HepG2 (cell line): ENCODE results near the gene UAP1. TPM values are rescaled to one million over a fixed set of nuclear protein-coding genes. Genes with fewer than 3 reads are reported as not detected.

ENCODE experiments used
- ATAC-seq: fragments of 200-7000 bp; cut with Tn5 transposase; 3 replicates; pipeline ENCODE4 v1.9.1; 2020; ENCODE audit warnings: mild to moderate bottlenecking, moderate library complexity
- BruUV-seq: library from RNA; stranded (reverse); fragments of 400-500 nt; replicated peaks from 2 replicates; lab custom pipeline; 2021; lab: Mats Ljungman, UMichigan
- CTCF ChIA-PET: fragments of 300-600 bp; formaldehyde crosslinking; extraction: SDS; loops from one replicate; lab custom pipeline; 2021; ENCODE audit warnings: low total read pairs, inconsistent platforms, low intra/inter-chr PET ratio; lab: Yijun Ruan, JAX
- POLR2A ChIA-PET: fragments of 350-600 bp; sonication (Branson Sonifier 250); formaldehyde crosslinking; loops from one replicate; lab custom pipeline; 2020; ENCODE audit warnings: antibody characterized with exemption, inconsistent platforms; lab: Yijun Ruan, JAX
- DNase-seq: peaks from one replicate; pipeline ENCODE4 v3.0.0-alpha.2; 2015; ENCODE audit warnings: low spot score
- FAIRE-seq: peaks from 3 replicates; lab custom pipeline; 2011; peaks lifted over from hg19 to GRCh38; lab: Jason Lieb, UNC
- H2AFZ ChIP-seq: one replicate; pipeline ENCODE4 v1.6.1; 2011; ENCODE audit warnings: low read length, inconsistent platforms
- H3K27ac ChIP-seq: fragments of 300-600 bp; 3 replicates; pipeline ENCODE4 v1.8.0; 2011; ENCODE audit warnings: mixed run types, mild to moderate bottlenecking, mixed read lengths, low read length, inconsistent platforms; ENCODE audit not compliant: insufficient read depth; ENCODE audit errors: extremely low read length
- H3K27me3 ChIP-seq, 2 experiments: fragments of 200-600 bp in 1 of 2; 2 replicates in 1 of 2; 3 replicates in 1 of 2; pipeline versions ENCODE4 v1.6.0 to v1.8.0; 2011; ENCODE audit warnings: low read length in 2 of 2, mild to moderate bottlenecking in 2 of 2, moderate library complexity in 2 of 2, inconsistent platforms in 1 of 2; ENCODE audit not compliant: insufficient read depth in 2 of 2, control insufficient read depth in 1 of 2
- H3K36me3 ChIP-seq, 2 experiments: fragments of 200-600 bp in 1 of 2; replicated peaks in 1 of 2; 2 replicates in 1 of 2; 3 replicates in 1 of 2; pipeline versions ENCODE4 v1.5.1 to v1.8.0; 2011; ENCODE audit warnings: low read length in 2 of 2, inconsistent platforms in 1 of 2; ENCODE audit not compliant: insufficient read depth in 2 of 2, control insufficient read depth in 1 of 2
- H3K4me1 ChIP-seq: 2 replicates; pipeline ENCODE4 v1.5.1; 2012; ENCODE audit warnings: low read length, inconsistent platforms; ENCODE audit not compliant: insufficient read depth
- H3K4me2 ChIP-seq: 2 replicates; pipeline ENCODE4 v1.6.0; 2011; ENCODE audit warnings: low read depth, low read length, inconsistent platforms
- H3K4me3 ChIP-seq, 3 experiments: fragments of 200-600 bp in 1 of 3; sonication (generic), shearing (Covaris generic) in 1 of 3; replicated peaks in 1 of 3; 2 replicates each; pipeline ENCODE4 v1.5.1; 2011 to 2016; ENCODE audit warnings: low read length in 3 of 3, inconsistent platforms in 2 of 3, low read depth in 2 of 3, mild to moderate bottlenecking in 2 of 3, control low read depth in 1 of 3, mixed read lengths in 1 of 3; ENCODE audit not compliant: insufficient read depth in 1 of 3
- H3K79me2 ChIP-seq: one replicate; pipeline ENCODE4 v1.6.1; 2011; ENCODE audit warnings: low read length, inconsistent platforms; ENCODE audit not compliant: insufficient read depth
- H3K9ac ChIP-seq: 2 replicates; pipeline ENCODE4 v1.6.0; 2011; ENCODE audit warnings: mild to moderate bottlenecking, low read depth, low read length, inconsistent platforms; ENCODE audit not compliant: insufficient read depth
- H3K9me3 ChIP-seq: 2 replicates; pipeline ENCODE4 v1.5.1; 2012; ENCODE audit warnings: mild to moderate bottlenecking, low read length
- H4K20me1 ChIP-seq: 2 replicates; pipeline ENCODE4 v1.6.0; 2011; ENCODE audit warnings: inconsistent platforms, mild to moderate bottlenecking, low read length, moderate library complexity; ENCODE audit not compliant: insufficient read depth
- HHEX ChIP-seq: IDR thresholded peaks from 2 replicates; pipeline ENCODE4 v1.6.1; 2016; ENCODE audit warnings: control low read depth
- LBX2 ChIP-seq: sonication (generic); formaldehyde crosslinking; IDR thresholded peaks from 2 replicates; pipeline ENCODE4 v1.5.0; 2020; ENCODE audit warnings: missing genetic modification reagents, mild to moderate bottlenecking, borderline replicate concordance
- NFE2 ChIP-seq: sonication (generic); formaldehyde crosslinking; IDR thresholded peaks from 2 replicates; pipeline ENCODE4 v1.4.0; 2020; ENCODE audit warnings: missing genetic modification reagents
- PLRG1 ChIP-seq: fragments of 450-650 bp; conservative IDR thresholded peaks from 2 replicates; pipeline ENCODE4 v1.6.1; 2016
- RBAK ChIP-seq: sonication (generic); formaldehyde crosslinking; IDR thresholded peaks from 2 replicates; pipeline ENCODE4 v1.5.1; 2020; ENCODE audit warnings: mild to moderate bottlenecking, missing genetic modification reagents
- ZBTB7A ChIP-seq: sonication (generic); formaldehyde crosslinking; IDR thresholded peaks from 2 replicates; pipeline ENCODE4 v1.8.0; 2022; ENCODE audit warnings: mild to moderate bottlenecking, missing genetic modification reagents
- ZNF878 ChIP-seq: sonication (generic); formaldehyde crosslinking; IDR thresholded peaks from 2 replicates; pipeline ENCODE4 v1.8.1; 2023; ENCODE audit warnings: mild to moderate bottlenecking, missing genetic modification reagents, moderate library complexity
- WGBS: methylation state at CpG from one replicate; pipeline ENCODE4 v1.1.6; 2017; ENCODE audit warnings: low lambda C conversion rate; 5-methylcytosine and 5-hydroxymethylcytosine counted together
- in situ Hi-C: cut with HindIII; loops from 2 replicates; pipeline ENCODE4 v1.10.0; 2017; ENCODE audit warnings: low pct_unique_long_range_greater_than_20kb; ENCODE audit not compliant: extremely low pct_ligation_motif_present
- intact Hi-C: fragments of 100-400 bp; cut with micrococcal nuclease; formaldehyde crosslinking; loops from one replicate; pipeline ENCODE4 v1.10.0; 2022; ENCODE audit not compliant: unreplicated experiment
- polyA plus RNA-seq, 8 experiments: library from polyadenylated mRNA; depleted of rRNA in 3 of 8; stranded (reverse) in 7 of 8; unstranded in 1 of 8; fragments of >200 nt; fragmentation: Illumina TruSeq in 4 of 8; extraction: Trizol in 4 of 8; gene quantifications; 2 replicates each; pipeline versions ENCODE4 v1.2.1 to v1.2.3, GENCODE V29; 2011 to 2016; ENCODE audit warnings: low read depth in 4 of 8, missing spikeins in 1 of 8, mixed read lengths in 1 of 8; ENCODE audit not compliant: insufficient read depth in 1 of 8
- total RNA-seq, 5 experiments: library from RNA; depleted of rRNA; stranded (reverse); fragments of >200 nt; fragmentation: Illumina TruSeq; extraction: Trizol; gene quantifications; 2 replicates each; pipeline ENCODE4 v1.2.3, GENCODE V29; 2016; ENCODE audit warnings: low read depth in 1 of 5
- TF ChIP-seq, protein P1 (sequence below): sonication (generic); formaldehyde crosslinking; IDR thresholded peaks from 2 replicates; pipeline ENCODE4 v1.5.1; 2020; ENCODE audit warnings: missing genetic modification reagents, mild to moderate bottlenecking, borderline replicate concordance
- TF ChIP-seq, protein P2 (sequence below): sonication (generic); formaldehyde crosslinking; IDR thresholded peaks from 2 replicates; pipeline ENCODE4 v1.4.0; 2020; ENCODE audit warnings: missing genetic modification reagents, borderline replicate concordance

UAP1 gene
- total and polyA plus RNA-seq, 2 of the 13 experiments (the other 11 are each of a cell fraction or from before 2014, with no cell fraction given): 48.4 to 117 TPM

DNA sequence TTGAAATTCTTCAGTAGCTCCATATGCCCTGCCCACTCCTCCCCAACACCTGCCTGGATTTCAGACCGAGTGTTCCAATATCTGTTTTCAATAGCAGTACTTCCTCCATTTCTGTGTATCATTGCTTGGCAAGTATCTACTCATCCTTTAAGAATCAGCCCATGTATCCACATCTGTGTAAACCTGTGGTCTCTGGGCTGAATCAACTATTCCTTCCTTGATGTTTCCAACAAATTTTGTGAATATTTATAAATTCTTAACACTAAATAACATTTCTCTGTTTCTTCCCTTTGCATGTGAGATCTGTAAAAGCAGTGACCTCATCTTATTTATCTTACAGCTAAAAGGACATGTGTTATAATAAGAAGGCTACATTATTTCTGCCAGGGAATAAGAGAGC, 26.0 kb upstream of the UAP1 start (continued):
- TF ChIP-seq RBAK: no peak
- TF ChIP-seq PLRG1: no peak
- TF ChIP-seq HHEX: no peak
- no peak for TF ChIP-seq NFE2 (CRISPR knock-in tag)
- TF ChIP-seq ZBTB7A: no peak
- TF ChIP-seq, protein P1, sequence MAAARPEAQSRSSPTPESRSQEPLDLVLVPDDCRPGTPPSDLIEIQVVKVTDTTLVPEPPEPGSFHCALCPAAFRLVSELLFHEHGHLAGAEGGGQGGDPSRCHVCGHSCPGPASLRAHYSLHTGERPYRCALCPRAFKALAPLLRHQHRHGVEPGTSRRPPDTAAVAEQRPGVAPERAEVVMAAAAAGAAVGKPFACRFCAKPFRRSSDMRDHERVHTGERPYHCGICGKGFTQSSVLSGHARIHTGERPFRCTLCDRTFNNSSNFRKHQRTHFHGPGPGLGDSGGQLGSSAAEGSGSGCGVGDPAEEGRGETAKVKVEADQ (CRISPR knock-in tag): no peak
- TF ChIP-seq ZNF878 (CRISPR knock-in tag): no peak

DNA sequence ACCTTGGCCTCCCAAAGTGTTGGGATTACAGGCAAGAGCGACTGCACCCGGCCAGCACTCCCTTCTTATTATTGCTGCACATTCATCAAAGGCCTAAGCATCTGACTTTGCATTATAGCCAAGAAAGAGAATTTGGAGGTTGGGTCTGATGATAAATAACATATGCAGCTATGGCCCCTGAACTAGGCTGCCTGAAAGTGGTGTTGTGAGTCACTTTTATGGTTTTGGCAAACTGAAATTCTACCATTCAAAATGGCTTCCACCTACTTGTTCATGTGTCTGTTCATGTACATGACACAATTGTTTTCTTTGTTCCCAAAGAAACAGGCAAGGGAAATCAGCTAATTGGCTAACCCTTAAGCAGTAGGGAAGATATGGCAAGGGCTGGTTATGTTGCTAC, 25.0 kb upstream of the UAP1 start:
- H3K27ac ChIP-seq: no peak overlapping the region
- H3K9ac ChIP-seq: no peak overlapping the region
- POLR2A ChIA-PET: no interaction called here
- 78% methylated on average over 2 of the region's 2 CpGs for WGBS
- no peaks in the 10 kb centered on the region for H3K27me3 ChIP-seq
- H2AFZ ChIP-seq: no peak overlapping the region
- CTCF ChIA-PET: no interaction called here
- DNase-seq (no peak), ATAC-seq (no peak), FAIRE-seq (no peak)
- H3K4me1 ChIP-seq: peaks cover 7% of the 10 kb centered on the region; the same call in 1 of the 2 replicates
- H3K4me2 ChIP-seq: no peak overlapping the region
- no peaks in the 10 kb centered on the region for H3K36me3 ChIP-seq
- no peaks in the 10 kb centered on the region for H4K20me1 ChIP-seq
- BruUV-seq: no TSS peak
- no peak for TF ChIP-seq LBX2 (CRISPR knock-in tag)
- TF ChIP-seq, protein P2, sequence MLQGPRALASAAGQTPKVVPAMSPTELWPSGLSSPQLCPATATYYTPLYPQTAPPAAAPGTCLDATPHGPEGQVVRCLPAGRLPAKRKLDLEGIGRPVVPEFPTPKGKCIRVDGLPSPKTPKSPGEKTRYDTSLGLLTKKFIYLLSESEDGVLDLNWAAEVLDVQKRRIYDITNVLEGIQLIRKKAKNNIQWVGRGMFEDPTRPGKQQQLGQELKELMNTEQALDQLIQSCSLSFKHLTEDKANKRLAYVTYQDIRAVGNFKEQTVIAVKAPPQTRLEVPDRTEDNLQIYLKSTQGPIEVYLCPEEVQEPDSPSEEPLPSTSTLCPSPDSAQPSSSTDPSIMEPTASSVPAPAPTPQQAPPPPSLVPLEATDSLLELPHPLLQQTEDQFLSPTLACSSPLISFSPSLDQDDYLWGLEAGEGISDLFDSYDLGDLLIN (CRISPR knock-in tag): no peak
- intact Hi-C loops: no loop called here
- H3K9me3 ChIP-seq: no peaks in the 10 kb centered on the region
- in situ Hi-C loops: no loop called here
- no peak overlapping the region for H3K4me3 ChIP-seq
- H3K79me2 ChIP-seq: no peaks in the 10 kb centered on the region
